ENCODE data around the gene GLT8D1.

DNA sequence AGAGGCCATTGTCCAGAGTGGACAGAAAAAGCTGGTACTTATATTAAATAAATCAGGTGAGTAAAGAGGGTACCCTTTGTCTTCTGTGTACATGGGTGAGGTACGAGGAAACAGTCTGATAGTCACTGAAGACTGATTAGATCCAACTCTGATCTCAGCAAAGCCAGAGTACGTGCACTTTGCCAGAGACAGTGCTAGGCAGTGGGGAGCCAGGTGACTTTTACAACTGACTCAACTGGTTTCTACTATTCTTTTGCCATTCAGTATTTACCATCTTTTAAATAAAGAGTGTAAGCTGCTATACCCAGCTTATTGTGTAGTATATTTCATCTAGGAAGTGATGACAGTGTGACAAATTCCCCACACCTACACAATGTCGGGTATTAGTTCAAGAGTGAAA lies 16.4 kb downstream of the GLT8D1 start:
- TF ChIP-seq RAD21 (IDR thresholded peaks at IDR 0.05; ENCODE audit: low read depth), result no peak
- TF ChIP-seq, protein P1, sequence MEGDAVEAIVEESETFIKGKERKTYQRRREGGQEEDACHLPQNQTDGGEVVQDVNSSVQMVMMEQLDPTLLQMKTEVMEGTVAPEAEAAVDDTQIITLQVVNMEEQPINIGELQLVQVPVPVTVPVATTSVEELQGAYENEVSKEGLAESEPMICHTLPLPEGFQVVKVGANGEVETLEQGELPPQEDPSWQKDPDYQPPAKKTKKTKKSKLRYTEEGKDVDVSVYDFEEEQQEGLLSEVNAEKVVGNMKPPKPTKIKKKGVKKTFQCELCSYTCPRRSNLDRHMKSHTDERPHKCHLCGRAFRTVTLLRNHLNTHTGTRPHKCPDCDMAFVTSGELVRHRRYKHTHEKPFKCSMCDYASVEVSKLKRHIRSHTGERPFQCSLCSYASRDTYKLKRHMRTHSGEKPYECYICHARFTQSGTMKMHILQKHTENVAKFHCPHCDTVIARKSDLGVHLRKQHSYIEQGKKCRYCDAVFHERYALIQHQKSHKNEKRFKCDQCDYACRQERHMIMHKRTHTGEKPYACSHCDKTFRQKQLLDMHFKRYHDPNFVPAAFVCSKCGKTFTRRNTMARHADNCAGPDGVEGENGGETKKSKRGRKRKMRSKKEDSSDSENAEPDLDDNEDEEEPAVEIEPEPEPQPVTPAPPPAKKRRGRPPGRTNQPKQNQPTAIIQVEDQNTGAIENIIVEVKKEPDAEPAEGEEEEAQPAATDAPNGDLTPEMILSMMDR (IDR thresholded peaks at IDR 0.05 in 2 of 3, conservative IDR thresholded peaks at IDR 0.05 in 1 of 3; ENCODE audit: borderline replicate concordance in 1 of 3, insufficient read depth in 1 of 3, low read depth in 2 of 3, low read length in 2 of 3), result no peak
